GM10847 (cell line): ENCODE results near the gene GLP1R.

Experiments used
- POLR2A ChIP-seq: IDR thresholded peaks from 2 replicates; pipeline ENCODE4 v1.6.1; 2011; ENCODE audit not compliant: insufficient read length; ENCODE audit errors: extremely low read depth

GLP1R gene

GRCh38 chr6:39072830-39073229 is 24.2 kb downstream of the GLP1R start:
- no peak for TF ChIP-seq POLR2A

- TF ChIP-seq POLR2A, result no peak
Measured at GRCh38 chr6:39073471-39074355, 25.1 kb downstream of the GLP1R start.

DNA sequence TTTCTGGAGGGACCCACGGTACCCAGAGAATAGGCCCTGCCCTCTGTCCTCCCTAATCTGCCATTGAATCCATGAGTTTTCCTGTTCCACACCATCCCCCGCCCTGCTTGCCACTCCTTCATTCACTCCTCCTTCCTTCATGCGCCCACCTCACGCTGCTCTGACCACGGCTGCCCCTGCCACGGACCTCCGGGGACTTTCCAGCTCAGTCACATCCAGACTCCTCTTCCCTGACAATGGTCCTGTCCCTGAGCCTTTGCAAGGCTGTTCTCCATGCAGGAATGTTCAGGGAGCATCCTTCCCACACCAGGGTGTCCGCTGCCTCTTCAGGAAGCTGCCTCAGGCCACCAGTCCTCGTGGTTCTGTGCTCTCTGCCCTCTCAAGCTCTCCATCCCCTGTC is 25.9 kb downstream of the GLP1R start:
- no peak for TF ChIP-seq POLR2A

- no peak for TF ChIP-seq POLR2A
Measured at GRCh38 chr6:39075010-39075686, 26.6 kb downstream of the GLP1R start.

DNA sequence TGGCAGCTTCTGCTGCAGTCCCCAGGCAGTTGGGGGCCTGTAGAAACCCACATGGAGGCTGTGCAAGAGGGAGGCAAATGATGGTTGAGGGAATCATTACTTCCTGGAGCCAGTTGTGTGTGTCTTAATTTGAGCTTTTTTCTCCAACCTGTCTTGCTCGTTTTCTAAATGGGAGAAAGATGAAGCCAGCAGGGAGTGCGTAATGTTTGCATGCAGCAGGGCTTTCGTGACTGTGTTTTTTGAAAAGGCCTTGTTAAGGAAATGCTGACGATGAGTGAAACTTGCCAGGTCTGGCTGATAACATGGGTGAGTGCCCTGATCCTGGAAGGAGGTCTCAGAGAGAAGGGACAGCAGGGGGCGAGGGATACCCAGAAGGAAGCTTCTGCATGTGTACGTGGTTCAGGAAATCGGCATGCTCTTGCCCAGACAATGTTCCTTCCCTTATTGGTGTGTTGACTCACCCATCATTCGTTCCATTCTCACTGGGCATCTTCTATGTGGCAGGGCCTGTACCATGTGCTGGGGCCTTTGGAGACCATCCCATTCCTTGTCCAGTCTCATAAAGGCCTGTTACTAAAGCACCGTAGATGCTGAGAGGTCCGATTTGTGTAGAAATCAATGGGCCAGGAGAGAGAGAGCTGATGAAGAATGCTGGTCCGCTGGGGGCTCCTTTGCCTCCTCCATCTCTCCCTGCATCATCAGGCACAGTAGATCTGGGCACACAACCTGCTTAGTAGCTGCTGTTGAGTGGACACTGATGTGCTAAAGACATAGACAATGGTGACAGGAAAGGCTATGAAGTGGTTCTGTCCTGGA is 27.4 kb downstream of the GLP1R start:
- no peak for TF ChIP-seq POLR2A

DNA sequence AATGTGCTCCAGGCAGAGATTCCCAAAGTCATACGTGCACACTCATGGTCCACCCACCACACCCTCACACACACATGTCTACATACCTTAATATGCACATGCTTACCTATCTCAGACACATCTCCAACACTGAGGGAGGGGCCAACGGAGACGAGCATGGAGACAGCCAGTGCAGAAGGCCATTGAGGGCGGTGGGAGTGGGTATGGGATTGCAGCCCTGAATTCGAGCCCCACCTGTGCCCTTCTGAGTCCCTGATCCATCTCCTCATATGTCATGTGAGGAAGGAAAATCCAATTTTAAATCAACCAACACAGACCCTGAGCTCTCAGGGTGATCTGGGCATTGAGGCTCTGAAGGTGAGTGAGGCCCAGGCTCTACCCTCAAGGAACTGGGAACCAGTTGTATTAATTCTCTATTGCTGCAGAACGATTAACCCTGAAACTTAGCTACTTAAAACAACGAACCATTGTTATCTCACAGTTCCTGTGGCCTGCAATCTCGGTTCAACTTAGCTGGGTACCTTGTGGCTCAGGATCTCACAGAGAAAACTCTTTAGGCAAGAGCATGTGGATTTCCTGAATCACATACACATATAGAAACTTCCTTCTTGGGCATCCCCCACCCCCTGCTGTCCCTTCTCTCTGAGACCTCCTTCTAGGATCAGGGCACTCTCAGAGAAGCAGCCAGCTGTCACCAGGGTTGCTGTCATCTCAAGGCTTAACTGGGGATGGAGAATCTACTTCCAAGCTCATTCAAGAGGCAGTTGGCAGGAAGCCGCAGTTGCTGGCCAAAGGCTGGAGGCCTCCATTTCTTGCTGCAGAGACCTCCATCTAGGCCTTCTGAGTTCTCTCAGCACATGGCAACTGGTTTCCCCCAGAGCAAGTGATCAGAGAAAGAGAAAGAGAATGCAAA is 28.3 kb downstream of the GLP1R start:
- TF ChIP-seq POLR2A, result no peak

DNA sequence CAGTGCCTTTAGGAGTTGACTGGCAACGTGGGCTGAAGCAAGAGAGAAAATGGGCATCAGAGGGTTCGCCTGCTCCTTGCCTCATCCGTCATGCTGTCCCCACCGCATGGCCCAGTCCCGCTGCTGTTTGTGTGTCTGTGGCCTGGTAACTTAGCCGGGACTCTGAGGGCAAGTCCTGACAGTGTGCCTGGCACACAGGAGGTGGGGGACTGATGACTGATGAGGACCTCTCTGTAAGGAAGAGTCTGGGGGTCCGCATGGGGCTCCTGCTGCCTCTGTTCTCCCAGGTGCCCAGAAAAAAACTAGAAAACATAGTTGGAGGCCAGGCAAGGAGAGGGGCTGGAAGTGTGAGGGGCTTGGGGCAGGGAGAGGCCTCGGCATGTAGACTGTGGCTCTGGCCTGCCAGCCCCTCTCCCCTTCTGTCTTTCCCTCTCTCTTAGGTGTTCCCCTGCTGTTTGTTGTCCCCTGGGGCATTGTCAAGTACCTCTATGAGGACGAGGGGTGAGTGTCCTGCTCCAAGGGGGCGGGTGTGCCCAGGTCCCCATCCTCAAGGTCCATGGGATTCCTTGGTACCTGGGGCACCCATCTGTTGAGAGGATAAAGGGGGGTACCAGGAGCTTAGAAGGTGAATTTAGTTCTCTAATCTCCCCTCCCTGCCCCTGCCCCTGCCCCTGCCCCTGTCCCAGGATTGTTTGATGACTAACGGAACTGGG is 29.5 kb downstream of the GLP1R start:
- no peak for TF ChIP-seq POLR2A

DNA sequence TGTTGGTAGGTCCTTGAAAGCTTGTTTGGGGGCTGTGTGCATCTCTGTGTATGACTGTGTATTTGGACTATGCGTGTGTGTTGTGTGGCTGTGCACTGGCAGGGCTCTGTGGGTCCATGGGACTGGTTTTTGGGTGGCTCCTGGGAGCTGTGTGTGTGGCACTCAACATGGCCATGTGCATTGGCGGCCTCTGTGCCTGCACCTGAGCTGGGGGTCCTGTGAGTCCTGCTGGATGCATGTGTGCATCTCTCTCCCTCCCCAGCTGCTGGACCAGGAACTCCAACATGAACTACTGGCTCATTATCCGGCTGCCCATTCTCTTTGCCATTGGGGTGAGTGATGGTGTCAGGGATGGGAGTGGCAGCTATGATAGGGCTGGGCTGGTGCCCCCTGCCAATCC is 30.1 kb downstream of the GLP1R start:
- TF ChIP-seq POLR2A, result no peak

DNA sequence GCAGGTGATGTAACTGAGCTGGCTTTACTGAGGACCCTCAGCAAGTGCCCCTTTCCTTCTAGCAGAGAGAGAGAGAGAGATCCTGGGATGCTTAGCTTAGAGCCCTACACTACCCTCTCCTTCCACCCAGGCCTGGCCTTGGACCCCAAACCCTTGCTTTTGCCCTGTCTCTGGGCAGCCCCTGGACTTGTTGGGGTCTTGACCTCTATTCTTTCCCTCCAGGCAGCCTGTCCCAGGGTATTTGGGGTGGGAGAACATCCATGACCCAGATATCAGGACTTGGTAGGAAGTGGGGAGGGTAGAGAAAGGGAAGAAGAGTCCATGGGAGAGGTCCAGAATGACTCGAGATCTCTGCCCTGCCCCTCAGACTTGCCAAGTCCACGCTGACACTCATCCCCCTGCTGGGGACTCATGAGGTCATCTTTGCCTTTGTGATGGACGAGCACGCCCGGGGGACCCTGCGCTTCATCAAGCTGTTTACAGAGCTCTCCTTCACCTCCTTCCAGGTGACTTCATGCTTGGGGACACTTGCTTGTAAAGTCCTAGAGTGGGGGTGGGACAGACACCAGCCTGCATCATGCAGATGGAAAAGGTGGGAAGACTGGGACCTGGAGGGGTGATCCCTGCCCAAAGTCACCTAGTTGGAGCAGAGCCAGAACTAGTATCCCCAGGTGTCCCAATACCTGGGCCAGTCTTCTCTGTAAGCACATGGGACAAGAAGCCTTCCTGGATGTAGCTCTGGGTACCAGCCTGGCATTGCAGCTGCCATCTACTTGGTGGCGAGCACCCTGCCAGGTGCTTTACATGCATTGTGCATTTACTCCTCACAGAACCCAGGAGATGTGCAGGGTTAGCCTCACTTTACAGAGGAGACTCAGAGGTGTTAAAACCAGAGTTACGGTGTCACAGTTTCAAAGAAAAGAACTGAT is 30.9 kb downstream of the GLP1R start:
- no peak for TF ChIP-seq POLR2A

GRCh38 chr6:39080246-39080875 is 31.8 kb downstream of the GLP1R start:
- no peak for TF ChIP-seq POLR2A

DNA sequence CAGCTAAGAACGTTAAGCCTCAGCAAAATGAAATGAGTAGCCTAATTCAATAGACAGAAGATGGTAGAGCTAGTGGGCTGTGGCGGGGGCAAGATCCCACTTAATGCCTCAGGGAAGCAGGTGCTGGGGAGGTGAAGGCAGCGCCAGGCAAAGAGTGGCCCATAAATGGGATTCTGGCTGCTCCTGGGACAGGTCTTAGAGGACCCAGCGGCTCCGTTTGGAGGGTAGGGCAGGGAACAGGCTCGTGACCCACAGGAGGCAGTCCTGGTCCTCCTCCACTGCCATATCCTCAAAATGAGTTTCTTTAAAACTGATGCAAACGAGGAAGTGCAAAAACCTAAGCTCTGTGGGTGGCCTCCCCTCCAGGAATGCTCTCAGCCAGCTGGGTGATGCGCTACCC is 33.7 kb downstream of the GLP1R start:
- TF ChIP-seq POLR2A, result no peak

- TF ChIP-seq POLR2A, result no peak
Measured at GRCh38 chr6:39083231-39083634, 34.7 kb downstream of the GLP1R start.
